MM.1S (cell line): ENCODE data around the gene MPO.

Experiments used
- CTCF ChIP-seq: fragments of 300-600 bp; sonication (generic); IDR thresholded peaks from 2 replicates; pipeline ENCODE4 v1.5.1; 2016; ENCODE audit warnings: antibody characterized with exemption, low read length, mixed read lengths
- EZH2 ChIP-seq: fragments of 300-600 bp; sonication (generic); optimal IDR thresholded peaks from 2 replicates; pipeline ENCODE3; 2017; ENCODE audit warnings: low read depth, mild to moderate bottlenecking, antibody characterized with exemption, low read length, mixed read lengths

DNA sequence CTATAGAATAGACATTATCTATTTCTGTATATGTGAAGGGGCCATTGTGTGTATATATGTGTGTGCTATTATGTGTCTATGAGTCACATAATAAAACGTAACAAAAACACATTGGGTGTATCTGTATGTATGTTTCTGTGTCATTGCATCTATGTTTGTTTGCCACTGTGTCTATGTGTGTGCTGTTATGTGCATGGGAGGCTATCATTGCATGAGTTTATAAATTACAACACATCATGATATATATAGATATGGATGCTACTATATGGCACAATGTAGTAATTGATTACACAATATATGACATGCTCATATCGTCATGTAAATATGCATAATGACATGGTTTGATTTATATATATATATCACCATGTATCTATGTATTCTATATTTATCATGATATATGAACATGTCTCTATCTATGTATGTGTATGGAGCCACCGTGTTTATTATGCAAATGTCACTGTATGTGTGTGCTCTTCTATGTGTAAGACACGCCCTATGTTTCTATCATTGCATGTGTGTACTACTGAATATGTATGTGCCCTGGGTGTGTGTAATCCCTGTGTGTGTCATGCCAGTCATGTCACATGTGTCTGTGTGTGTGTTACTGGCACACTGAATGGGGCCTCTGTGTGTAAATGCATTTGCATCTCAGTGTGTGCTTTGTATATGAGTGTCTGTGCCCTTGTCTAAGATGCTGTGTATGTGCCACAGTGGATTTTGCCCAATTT, 49.2 kb upstream of the MPO start:
- TF ChIP-seq EZH2 (no peak), CTCF (no peak)
